WI38 (cell line): ENCODE data around the gene ZNF333.
"Not testable (repeated sequence)": the region's sequence is repeated elsewhere in the genome, so short reads cannot be mapped to it uniquely, and the experiment has no call there.

ENCODE experiments used
- H3K4me3 ChIP-seq: 2 replicates; pipeline ENCODE4 v1.5.1; 2011; ENCODE audit warnings: low read depth, mild to moderate bottlenecking, control low read depth, low read length
- CTCF ChIP-seq: IDR thresholded peaks from 2 replicates; pipeline ENCODE4 v1.5.1; 2012; ENCODE audit warnings: low read depth, mild to moderate bottlenecking, control low read depth, low read length

Gene ZNF333

DNA sequence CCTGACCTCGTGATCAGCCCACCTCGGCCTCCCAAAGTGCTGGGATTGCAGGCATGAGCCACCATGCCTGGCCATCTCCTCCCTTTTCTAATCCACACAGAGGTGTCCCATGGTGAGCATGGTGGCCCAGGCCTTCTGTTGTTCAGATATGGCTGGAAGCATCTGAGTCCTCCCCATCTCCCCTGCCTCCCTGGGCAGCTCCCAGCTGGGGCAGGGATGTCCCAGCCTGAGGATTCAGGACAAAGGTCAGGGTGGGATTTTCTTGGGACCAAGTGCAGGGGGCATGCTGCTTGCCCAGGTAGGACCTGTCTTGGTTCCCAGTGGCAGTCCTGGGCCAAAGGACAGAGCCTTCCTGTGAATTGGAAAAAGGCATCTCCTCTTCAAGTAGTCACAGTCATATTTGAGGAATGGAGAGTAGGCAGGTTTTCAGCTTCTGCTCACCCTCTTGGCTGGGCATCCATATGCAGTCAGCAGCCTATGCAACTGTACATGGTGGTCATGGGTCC lies 77.7 kb downstream of the ZNF333 start:
- H3K4me3 ChIP-seq = no peak overlapping the region
- TF ChIP-seq CTCF = no peak

DNA sequence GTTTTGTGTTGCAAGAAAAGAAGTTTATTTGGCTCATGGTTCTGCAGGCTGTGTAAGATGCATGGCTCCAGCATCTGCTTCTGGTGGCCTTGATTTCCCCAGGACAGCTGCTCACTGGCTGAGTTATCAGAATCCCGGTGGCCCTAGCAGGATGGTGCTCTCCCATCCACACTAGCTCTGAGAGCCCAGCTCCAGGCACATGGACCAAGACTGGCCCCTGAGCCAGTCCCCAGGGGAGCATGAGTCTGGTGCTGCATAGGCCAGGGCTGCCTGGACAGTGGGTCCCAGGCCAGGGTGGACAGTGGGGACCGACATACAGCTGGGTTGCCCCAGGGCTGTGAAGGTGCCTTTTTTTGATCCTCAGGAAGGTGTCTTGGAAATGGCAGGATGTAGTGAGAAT lies 78.2 kb downstream of the ZNF333 start:
- TF ChIP-seq CTCF = no peak
- no peak overlapping the region for H3K4me3 ChIP-seq

GRCh38 chr19:14769201-14769600 lies 79.4 kb downstream of the ZNF333 start:
- TF ChIP-seq CTCF = no peak
- H3K4me3 ChIP-seq = no peak overlapping the region

DNA sequence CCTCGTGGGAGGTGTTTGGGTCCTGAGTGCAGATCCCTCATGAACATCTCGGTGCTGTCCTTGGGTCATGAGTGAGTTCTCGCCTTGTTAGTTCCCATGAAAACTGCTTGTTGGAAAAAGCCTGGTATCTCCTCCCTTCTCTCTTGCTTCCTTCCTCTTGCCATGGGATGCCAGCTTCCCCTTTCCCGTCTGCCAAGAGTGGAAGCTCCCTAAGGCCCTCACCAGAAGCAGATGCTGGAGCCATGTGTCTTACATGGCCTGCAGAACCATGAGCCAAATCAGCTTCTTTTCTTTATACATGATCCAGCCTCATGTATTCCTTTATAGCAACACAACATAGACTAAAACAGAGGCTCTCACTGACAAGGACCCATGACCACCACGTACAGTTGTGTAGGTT lies 80.3 kb downstream of the ZNF333 start:
- TF ChIP-seq CTCF = no peak
- H3K4me3 ChIP-seq = no peak overlapping the region

DNA sequence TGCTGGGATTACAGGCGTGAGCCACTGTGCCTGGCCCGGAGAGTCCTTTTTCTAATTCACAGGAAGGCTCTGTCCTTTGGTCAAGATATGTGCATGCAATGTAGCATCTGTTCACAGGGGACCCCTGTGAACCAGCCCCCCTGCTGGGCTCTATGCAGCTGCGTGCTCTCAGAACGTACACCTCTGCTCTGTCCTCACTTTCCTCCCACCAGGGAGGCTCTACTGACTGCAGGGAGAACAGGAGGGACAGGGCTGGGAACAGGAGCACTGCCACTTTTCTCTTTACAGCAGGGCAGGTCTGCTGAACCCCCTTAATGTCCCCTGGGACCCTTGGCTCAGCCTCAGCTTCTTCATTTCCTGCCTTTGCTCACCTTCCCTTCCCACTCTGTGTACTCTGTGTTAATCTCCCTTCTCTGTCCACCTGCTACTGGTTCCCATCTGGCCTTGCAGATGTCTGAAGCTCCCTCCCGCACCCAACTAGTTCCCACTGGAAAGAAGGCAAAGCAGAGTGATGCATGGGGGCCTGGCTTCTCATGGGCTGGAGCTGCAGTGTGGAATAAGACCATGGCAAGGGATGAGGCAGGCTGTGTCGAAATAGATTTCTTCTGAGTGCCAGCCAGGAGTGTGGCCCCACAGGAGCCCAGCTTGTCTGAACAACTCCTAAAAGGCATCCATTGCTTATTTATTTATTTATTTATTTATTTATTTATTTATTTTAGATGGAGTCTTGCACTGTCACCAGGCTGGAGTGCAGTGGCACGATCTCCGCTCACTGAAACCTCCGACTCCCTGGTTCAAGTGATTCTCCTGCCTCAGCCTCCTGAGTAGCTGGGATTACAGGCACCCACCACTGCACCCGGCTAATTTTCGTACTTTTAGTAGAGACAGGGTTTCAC lies 81.3 kb downstream of the ZNF333 start:
- TF ChIP-seq CTCF = no peak
- H3K4me3 ChIP-seq = no peak overlapping the region

- H3K4me3 ChIP-seq = no peak overlapping the region
- no peak for TF ChIP-seq CTCF
Observed at GRCh38 chr19:14772467-14772866, 82.6 kb downstream of the ZNF333 start.

GRCh38 chr19:14772995-14773394 lies 83.1 kb downstream of the ZNF333 start:
- H3K4me3 ChIP-seq = no peak overlapping the region
- no peak for TF ChIP-seq CTCF

- not testable (repeated sequence) for H3K4me3 ChIP-seq
Observed at GRCh38 chr19:14773722-14774121, 83.9 kb downstream of the ZNF333 start.
